DMS153 (cell line): ENCODE results near the gene XG.
"Not testable (repeated sequence)": the region's sequence is repeated elsewhere in the genome, so short reads cannot be mapped to it uniquely, and the experiment has no call there.

Experiments
- DNase-seq: peaks from one replicate; lab custom pipeline; 2025; lab: John Stamatoyannopoulos, UW

The XG gene

GRCh38 chrX:2733286-2733685, 18.6 kb upstream of the XG start:
- no peak for DNase-seq

DNA sequence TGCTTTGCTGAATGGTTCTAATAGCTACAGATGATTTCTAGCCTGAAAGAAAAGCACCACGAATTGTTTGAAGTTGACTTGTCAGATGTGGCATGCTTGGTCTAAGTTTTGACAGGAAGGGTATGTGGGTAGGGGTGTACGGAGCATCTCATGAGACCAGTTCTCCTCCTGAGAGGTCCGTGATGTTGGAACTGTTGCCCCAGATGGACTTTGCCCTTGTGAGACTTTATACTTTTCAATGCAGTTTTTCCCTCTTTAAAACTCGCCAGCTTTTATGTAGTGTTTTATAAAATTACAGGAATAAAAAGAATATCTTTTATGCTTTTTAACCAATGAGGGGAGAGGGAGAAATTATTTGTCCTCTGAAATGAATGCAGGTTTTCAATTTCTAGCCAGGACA, 16.6 kb upstream of the XG start:
- DNase-seq = no peak

DNA sequence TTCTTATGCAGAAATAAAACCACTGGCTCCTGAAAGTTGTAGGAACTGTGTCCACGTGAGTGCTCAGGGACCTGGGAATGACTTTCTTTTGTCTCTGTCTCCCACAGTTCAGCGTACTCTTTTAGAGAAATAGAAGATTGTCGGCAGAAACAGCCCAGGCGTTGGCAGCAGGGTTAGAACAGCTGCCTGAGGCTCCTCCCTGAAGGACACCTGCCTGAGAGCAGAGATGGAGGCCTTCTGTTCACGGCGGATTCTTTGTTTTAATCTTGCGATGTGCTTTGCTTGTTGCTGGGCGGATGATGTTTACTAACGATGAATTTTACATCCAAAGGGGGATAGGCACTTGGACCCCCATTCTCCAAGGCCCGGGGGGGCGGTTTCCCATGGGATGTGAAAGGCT, 11.2 kb upstream of the XG start:
- no peak for DNase-seq

- DNase-seq = no peak
These were observed 10.5 kb upstream of the XG start for GRCh38 chrX:2741386-2741785.

- not testable (repeated sequence) for DNase-seq
These were observed 5.6 kb upstream of the XG start for GRCh38 chrX:2746250-2746649.

GRCh38 chrX:2748171-2748814, 3.5 kb upstream of the XG start:
- DNase-seq = no peak

GRCh38 chrX:2748815-2749188, 3.0 kb upstream of the XG start:
- DNase-seq = no peak

GRCh38 chrX:2751291-2751690, 549 bp upstream of the XG start:
- no peak for DNase-seq

- not testable (repeated sequence) for DNase-seq
These were observed 601 bp downstream of the XG start for GRCh38 chrX:2752441-2752840.

DNA sequence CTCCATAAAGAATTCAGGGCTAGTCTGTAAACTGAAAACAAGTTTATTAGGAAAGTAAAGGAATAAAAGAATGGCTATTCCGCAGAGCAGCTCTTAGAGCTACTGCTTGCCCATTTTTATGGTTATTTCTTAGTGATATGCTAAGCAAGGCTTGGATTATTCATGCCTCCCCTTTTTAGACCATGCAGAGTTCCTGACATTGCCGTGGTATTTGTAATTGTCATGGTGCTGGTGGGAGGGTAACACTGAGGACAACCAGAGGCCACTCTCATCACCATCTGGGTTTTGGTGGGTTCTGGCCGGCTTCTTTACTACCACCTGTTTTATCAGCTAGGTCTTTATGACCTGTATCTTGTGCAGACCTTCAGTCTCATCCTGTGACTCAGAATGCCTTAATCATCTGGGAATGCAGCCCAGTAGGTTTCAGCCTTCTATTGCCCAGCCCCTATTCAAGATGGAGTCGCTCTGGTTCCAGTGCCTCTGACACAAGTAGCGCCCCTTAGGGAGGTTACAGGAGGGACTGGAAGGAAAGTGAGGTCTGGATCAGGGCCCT, 3.4 kb downstream of the XG start:
- DNase-seq = not testable (repeated sequence)

GRCh38 chrX:2756548-2756947, 4.7 kb downstream of the XG start:
- DNase-seq = no peak

GRCh38 chrX:2761246-2761645, 9.4 kb downstream of the XG start:
- DNase-seq = no peak

GRCh38 chrX:2762671-2763070, 10.8 kb downstream of the XG start:
- DNase-seq = not testable (repeated sequence)

GRCh38 chrX:2764766-2765548, 13.1 kb downstream of the XG start:
- not testable (repeated sequence) for DNase-seq

DNA sequence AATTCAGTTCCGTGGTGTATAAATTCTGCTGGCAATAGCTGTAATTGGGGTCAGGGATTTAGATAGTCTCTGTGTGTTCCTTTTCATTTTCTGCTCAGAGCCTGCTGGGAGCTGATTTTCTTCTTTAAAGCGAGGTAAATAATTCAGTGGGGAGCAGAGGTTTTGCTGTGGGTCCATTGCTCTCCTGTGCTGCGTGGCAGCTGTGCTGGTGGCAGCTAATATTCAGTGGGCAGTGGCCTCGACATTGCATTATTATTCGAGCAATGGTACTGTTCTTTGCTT, 13.7 kb downstream of the XG start:
- DNase-seq = no peak

- DNase-seq = no peak
These were observed 15.1 kb downstream of the XG start for GRCh38 chrX:2766906-2767305.

DNA sequence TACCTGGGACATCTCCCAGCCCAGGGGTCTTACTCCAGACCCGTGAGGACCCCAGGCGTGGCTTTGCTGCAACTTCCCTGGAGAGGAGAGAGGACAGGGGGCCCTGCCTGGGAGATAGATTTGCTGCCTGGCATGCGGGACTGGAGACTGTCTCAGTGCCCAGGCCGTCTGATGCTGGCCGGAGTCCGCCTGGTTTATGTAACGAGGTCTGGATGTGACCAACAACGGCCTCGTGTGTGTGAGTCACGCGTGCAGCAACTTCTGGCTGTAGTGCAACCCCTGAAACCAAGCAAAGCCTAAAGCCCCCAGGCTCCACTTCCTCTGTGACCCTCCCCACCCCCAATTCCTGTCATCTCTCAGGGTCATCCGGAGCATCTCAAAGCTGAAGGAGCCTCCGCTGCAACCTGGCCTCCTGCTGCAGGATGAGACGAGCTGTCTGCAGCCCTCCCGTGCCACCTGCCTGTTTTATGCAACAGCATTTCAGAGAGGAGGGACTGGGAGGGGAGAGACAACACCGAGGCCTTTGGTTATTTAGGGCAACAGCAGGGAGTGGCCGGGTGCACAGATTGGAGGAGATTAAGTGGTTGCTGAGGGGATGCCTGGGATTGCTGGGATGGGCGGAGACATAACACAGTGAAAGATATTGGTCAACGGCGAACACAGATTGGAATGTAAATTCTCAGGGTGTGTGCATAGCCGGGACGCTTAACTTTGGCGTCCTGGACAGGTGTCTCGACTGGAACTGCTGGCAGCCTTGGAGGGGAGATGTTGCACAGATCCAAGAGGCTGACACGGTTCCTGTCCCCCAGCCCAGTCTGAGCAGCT, 16.0 kb downstream of the XG start:
- no peak for DNase-seq

- no peak for DNase-seq
These were observed 17.8 kb downstream of the XG start for GRCh38 chrX:2769615-2770014.

DNA sequence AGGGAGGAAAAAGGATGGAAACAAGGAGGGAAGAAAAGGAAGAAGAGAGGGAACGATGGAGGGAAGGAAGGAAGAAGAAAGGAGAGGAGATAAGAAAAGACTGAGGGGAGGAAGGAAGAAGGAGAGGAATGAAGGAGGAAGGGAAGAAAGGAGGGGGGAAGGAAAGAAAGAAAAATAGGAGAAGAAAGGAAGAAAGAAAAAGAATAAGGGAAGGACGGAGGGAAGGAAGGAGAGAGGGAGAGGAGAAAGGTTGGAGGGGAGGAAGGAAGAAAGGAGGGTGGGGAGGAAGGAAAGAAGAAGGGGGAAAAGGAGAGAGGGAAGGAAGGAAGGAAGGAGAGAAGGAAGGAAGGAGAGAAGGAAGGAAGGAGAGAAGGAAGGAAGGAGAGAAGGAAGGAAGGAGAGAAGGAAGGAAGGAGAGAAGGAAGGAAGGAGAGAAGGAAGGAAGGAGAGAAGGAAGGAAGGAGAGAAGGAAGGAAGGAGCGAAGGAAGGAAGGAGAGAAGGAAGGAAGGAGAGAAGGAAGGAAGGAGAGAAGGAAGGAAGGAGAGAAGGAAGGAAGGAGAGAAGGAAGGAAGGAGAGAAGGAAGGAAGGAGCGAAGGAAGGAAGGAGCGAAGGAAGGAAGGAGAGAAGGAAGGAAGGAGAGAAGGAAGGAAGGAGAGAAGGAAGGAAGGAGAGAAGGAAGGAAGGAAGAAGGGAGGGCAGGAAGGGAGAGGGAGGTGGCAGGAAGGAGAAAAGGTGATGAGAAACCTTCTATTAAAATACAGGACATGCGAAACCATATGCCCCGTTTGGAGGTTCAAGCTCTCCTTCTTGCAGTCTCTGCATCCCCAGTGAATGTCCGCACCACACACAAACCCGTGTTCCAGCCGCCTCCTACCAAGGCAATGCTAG, 21.6 kb downstream of the XG start:
- not testable (repeated sequence) for DNase-seq

GRCh38 chrX:2774057-2774456, 22.2 kb downstream of the XG start:
- no peak for DNase-seq

DNA sequence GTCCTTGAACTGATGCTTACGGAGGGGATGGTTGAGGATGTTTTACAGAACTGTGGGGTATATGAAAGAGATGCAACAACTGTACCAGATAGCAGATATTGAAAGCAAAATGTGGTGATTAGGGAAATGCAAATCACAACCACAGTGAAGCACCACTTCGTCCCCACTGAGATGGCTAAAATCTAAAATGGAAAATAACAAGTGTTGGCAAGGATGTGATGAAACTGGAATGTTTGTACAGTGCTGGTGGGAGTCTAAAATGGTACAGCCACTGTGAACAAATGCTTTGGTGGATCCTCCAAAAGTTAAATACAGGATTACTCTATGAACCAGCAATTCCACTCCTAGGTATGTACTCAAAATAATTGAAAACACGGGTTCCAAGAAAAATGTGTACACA, 22.9 kb downstream of the XG start:
- DNase-seq = no peak
